ENCODE measurements around the gene FCRLB. TPM values are rescaled to one million over a fixed set of nuclear protein-coding genes. Genes with fewer than 3 reads are reported as not detected.

Gene FCRLB
- total RNA-seq, 2 donors from 2014 or later, result 0.68 TPM; not detected in 1

GRCh38 chr1:161737625-161738024 lies 16.3 kb downstream of the FCRLB start:
- Histone ChIP-seq H3K4me3 (no peak overlapping the region), H3K9me3 (no peaks in the 10 kb centered on the region), H3K4me1 (ENCODE audit: control insufficient read depth in 1 of 2, low read depth in 2 of 2) (no peaks in the 10 kb centered on the region), H3K27me3 (replicated peaks; ENCODE audit: insufficient read depth) (no peaks in the 10 kb centered on the region), H3K36me3 (no peaks in the 10 kb centered on the region), H3K27ac (no peak overlapping the region)
- no peak for DNase-seq (ENCODE audit: low spot score)
- TF ChIP-seq CTCF (IDR thresholded peaks at IDR 0.05), result no peak
- no peak for ATAC-seq (ENCODE audit: insufficient number of reproducible peaks, low FRiP score, low read depth)

GRCh38 chr1:161738627-161739287 lies 17.4 kb downstream of the FCRLB start:
- no peaks in the 10 kb centered on the region for H3K9me3 ChIP-seq
- H3K27me3 ChIP-seq (replicated peaks; ENCODE audit: insufficient read depth), result no peaks in the 10 kb centered on the region
- TF ChIP-seq CTCF (IDR thresholded peaks at IDR 0.05), result no peak
- no peaks in the 10 kb centered on the region for H3K36me3 ChIP-seq
- no peak overlapping the region for H3K4me3 ChIP-seq
- H3K27ac ChIP-seq, result peak overlapping the region in 1 of 2 donors; percentile 19
- ATAC-seq (ENCODE audit: insufficient number of reproducible peaks, low FRiP score, low read depth) (no peak), DNase-seq (ENCODE audit: low spot score) (no peak)
- H3K4me1 ChIP-seq (ENCODE audit: control insufficient read depth in 1 of 2, low read depth in 2 of 2), result no peaks in the 10 kb centered on the region

GRCh38 chr1:161739865-161740566 lies 18.7 kb downstream of the FCRLB start:
- Histone ChIP-seq H3K27ac (no peak overlapping the region), H3K9me3 (no peaks in the 10 kb centered on the region), H3K36me3 (no peaks in the 10 kb centered on the region), H3K4me3 (no peak overlapping the region), H3K4me1 (ENCODE audit: control insufficient read depth in 1 of 2, low read depth in 2 of 2) (no peaks in the 10 kb centered on the region), H3K27me3 (replicated peaks; ENCODE audit: insufficient read depth) (no peaks in the 10 kb centered on the region)
- DNase-seq (ENCODE audit: low spot score) (no peak), ATAC-seq (ENCODE audit: insufficient number of reproducible peaks, low FRiP score, low read depth) (no peak)
- no peak for TF ChIP-seq CTCF (IDR thresholded peaks at IDR 0.05)

- H3K4me1 ChIP-seq (ENCODE audit: control insufficient read depth in 1 of 2, low read depth in 2 of 2), result no peaks in the 10 kb centered on the region
- ATAC-seq (ENCODE audit: insufficient number of reproducible peaks, low FRiP score, low read depth) (no peak), DNase-seq (ENCODE audit: low spot score) (no peak)
- TF ChIP-seq CTCF (IDR thresholded peaks at IDR 0.05), result no peak
- no peaks in the 10 kb centered on the region for H3K27me3 ChIP-seq (replicated peaks; ENCODE audit: insufficient read depth)
- H3K36me3 ChIP-seq, result no peaks in the 10 kb centered on the region
- H3K9me3 ChIP-seq, result no peaks in the 10 kb centered on the region
- no peak overlapping the region for H3K27ac ChIP-seq
- H3K4me3 ChIP-seq, result no peak overlapping the region
Measured at GRCh38 chr1:161740921-161741320, 19.6 kb downstream of the FCRLB start.

GRCh38 chr1:161743231-161743630 lies 21.9 kb downstream of the FCRLB start:
- ATAC-seq (ENCODE audit: insufficient number of reproducible peaks, low FRiP score, low read depth), result no peak
- no peaks in the 10 kb centered on the region for H3K27me3 ChIP-seq (replicated peaks; ENCODE audit: insufficient read depth)

More at GRCh38 chr1:161743231-161743630, 21.9 kb downstream of the FCRLB start:
- H3K4me3 ChIP-seq, result no peak overlapping the region
- H3K9me3 ChIP-seq, result no peaks in the 10 kb centered on the region
- H3K36me3 ChIP-seq, result no peaks in the 10 kb centered on the region
- no peak for TF ChIP-seq CTCF (IDR thresholded peaks at IDR 0.05)
- H3K27ac ChIP-seq, result no peak overlapping the region
- no peaks in the 10 kb centered on the region for H3K4me1 ChIP-seq (ENCODE audit: control insufficient read depth in 1 of 2, low read depth in 2 of 2)
- DNase-seq (ENCODE audit: low spot score), result no peak
